Smooth muscle cell of trachea (primary cell): ENCODE measurements around the gene CD79A. TPM values are rescaled to one million over a fixed set of nuclear protein-coding genes. Genes with fewer than 3 reads are reported as not detected.

Experiments
- total RNA-seq: library from RNA; depleted of rRNA; stranded (reverse); fragments of >200 nt; gene quantifications from 2 replicates; pipeline ENCODE4 v1.2.1, GENCODE V29; 2014

CD79A gene
- 0.17 TPM in 1 of 2 replicates, not detected in the other for total RNA-seq

DNA sequence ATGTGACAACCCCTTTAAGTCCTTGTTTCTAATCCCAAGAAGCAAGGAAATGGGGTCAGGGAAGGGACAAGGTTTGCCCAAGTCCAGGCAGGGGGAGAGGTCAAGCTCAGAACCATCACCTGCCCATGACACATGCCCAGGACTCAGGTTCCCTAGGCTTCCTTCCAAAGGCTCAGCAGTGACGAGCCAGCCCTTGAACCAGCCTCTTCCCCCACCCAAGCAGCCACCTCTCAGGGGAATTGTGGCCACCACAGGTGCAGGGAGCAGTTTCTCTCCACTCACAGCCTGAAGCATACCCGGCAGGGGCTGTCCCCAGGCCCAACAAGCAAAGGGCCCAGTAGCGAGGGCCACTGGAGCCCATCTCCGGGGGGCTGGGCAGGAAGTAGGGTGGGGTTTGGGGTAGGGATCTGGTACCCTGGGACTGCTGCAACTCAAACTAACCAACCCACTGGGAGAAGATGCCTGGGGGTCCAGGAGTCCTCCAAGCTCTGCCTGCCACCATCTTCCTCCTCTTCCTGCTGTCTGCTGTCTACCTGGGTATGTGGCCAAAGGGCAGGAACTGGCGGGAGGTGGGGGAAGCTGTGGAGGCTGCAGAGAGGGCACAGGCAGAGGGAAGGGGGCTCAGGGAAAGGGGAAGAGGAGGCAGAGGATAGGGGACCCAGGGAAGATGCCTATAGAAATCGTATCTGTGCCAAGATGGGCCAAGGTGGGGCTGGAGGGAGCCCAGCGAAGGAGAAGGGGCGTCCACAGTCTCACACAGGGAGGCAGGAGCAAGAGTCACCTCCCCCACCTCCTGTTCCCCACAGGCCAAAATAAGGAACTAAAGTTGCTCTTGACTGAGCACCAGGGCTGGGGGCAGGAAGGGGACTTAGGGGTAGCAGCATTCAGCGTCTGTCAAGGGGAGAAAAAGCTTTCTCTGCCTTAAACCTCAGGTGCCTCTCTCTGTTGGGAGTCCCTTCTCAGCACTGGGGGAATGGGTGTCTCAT, at the start of gene CD79A:
Gene CD79A, plus strand, starts transcription at position 433 of the 986 bp plus-strand sequence. Its CDS starts 26 bp downstream, at position 459.

DNA sequence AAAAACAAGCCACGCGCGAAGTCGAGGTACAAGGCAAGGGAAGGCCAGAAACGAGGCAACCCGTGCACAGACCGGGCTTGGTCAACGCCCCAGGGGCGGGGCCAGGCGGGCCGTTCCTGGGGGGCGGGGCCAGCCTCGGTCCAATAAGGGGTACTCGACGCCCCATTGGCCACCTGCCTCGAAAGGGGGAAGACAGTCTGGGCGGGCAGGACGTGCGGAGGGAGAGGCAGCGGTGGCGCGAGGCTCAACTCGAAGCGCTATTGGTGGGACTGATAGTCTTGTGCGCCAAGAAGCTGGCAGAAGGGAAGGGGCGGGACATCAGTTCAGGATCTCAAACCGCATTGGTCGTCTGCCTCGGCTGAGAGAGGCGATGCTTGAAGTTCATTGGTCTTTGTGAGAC, 32.5 kb upstream of the CD79A start, which contains the start of gene LYPD4:
Gene LYPD4, minus strand, starts transcription at position 83 of the 400 bp plus-strand sequence. CDS start 5,398 bp downstream, outside the sequence.

DNA sequence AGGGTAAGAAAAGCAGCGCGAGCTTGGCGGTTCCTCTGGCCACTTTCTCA, 32.3 kb upstream of the CD79A start, which contains the start of gene DMRTC2:
Gene DMRTC2, plus strand, starts transcription at position 42 of the 50 bp plus-strand sequence. CDS start 2,387 bp downstream, outside the sequence.

DNA sequence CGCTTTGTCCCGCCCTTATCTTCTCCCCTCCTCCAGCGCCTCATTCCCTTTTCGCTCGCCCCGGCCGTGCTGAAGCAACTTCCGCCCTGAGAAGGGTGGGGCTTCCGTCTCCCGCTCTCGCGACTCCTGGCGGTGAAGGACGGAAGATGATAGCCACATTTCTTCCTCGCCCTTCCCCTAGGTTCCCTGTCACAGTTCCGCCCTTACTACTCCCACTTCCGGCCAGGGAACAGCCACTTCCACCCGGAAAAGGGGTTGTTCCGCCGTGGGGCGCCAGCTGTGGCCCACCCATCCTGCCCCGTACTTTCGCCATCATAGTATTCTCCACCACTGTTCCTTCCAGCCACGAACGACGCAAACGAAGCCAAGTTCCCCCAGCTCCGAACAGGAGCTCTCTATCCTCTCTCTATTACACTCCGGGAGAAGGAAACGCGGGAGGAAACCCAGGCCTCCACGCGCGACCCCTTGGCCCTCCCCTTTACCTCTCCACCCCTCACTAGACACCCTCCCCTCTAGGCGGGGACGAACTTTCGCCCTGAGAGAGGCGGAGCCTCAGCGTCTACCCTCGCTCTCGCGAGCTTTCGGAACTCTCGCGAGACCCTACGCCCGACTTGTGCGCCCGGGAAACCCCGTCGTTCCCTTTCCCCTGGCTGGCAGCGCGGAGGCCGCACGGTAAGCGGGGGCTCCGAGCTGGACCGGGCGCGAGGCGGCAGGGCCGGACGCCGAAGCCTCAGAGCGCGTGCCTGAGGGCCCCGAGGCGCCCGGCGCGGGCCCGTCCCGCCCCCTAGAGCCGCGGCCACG, 17.3 kb upstream of the CD79A start, which contains the start of gene RPS19:
Gene RPS19, plus strand, starts transcription at position 638 of the 801 bp plus-strand sequence. CDS start 520 bp downstream, outside the sequence.

DNA sequence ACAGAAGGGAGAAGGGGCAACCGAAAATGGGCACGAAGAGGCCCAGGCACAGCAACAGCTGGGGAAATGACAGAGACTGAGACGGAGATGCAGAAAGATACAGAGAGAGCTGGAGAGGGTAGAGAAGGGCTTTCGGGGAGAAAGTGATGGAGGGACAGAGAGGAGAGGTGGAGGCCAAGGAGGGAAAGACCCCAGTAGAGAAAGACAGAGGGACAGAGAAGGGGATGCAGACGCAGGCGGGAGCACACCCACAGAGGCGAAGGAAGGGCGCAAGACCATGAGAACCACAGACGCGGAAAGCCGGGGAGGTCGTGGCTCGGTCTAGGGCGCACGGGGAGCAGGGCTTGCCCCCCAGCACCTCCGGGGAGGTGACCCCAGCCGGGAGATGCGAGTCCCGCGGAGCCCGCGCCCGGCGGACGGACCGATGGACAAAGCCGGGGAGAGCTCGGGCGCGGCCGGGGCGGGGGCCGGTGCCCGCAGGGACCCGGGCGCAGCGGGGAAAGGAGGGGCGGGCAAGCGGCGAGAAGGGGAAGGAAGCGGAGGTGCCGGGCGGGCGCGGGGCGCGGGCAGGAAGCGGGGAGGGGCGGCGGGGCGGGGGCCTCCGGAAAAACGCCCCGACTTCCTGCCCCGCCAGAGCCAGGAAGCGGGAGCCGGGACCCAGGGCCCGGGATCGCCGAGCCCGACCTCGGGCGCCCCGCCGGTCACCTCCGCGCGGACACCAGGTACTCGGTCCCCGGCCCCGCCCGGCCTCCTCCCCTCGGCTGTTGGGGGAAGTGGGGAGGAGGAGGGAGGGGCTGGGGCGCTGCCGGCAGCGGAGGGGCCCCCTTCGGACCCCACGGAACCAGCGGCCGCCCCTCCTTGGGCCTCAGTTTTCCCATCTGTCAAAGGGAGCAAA, 5.7 kb downstream of the CD79A start, which contains the start of gene ARHGEF1:
Gene ARHGEF1, plus strand, starts transcription at position 617 of the 895 bp plus-strand sequence. CDS start 4,899 bp downstream, outside the sequence.

DNA sequence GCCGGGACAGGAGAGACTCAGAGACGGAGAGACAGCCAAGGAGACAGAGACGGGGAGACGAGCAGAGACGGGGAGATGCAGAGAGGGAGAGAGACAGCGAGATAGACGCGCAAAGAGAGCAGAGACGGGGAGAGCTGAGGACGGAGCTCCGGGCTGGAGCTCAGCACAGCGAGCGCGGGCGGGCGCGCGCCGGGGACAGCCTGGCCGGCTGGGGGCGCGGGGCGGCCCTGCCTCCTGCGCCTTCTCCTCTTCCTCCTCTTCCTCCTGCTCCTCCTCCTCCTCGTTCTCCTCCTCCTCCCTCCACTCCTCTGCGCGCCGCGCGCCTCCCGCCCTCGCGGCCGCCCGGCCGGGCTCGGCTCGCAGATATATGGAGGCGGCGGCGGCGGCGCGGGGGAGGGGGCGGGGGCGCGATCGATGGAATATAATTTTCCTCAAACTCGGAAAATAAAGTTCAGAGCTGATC, 51.2 kb downstream of the CD79A start, which contains the start of gene ERFL:
Gene ERFL, minus strand, starts transcription at position 229 of the 463 bp plus-strand sequence. CDS start 15,530 bp downstream, outside the sequence.

Other genes starting within 250 kb of the CD79A start
- gene CEACAM7, start 189.0 kb upstream of the CD79A start, total RNA-seq, result not detected in 2 replicates
- not detected in 2 replicates for gene CEACAM5, start 168.7 kb upstream of the CD79A start, total RNA-seq
- gene CEACAM6, start 121.7 kb upstream of the CD79A start, total RNA-seq, result not detected in 2 replicates
- gene CEACAM3, start 80.7 kb upstream of the CD79A start, total RNA-seq, result not detected in 2 replicates
- not detected in 2 replicates for gene LYPD4, start 32.6 kb upstream of the CD79A start, total RNA-seq
- not detected in 2 replicates for gene DMRTC2, start 32.2 kb upstream of the CD79A start, total RNA-seq
- gene RPS19, start 17.0 kb upstream of the CD79A start, total RNA-seq, result 959 and 1,046 TPM in 2 replicates
- 37.5 and 39.9 TPM in 2 replicates for gene ARHGEF1, start 5.9 kb downstream of the CD79A start, total RNA-seq
- under 0.01 TPM in 1 of 2 replicates, not detected in the other for gene ERFL, start 51.2 kb downstream of the CD79A start, total RNA-seq
- 135 and 204 TPM in 2 replicates for gene RABAC1, start 82.0 kb downstream of the CD79A start, total RNA-seq
- under 0.01 and 0.15 TPM in 2 replicates for gene ATP1A3, start 117.0 kb downstream of the CD79A start, total RNA-seq
- 0.58 and 0.66 TPM in 2 replicates for gene GRIK5, start 192.9 kb downstream of the CD79A start, total RNA-seq
- 10.8 and 15.7 TPM in 2 replicates for gene ZNF574, start 198.9 kb downstream of the CD79A start, total RNA-seq